GM18870 (cell line): ENCODE results near the gene C1QL3.

Experiments used
- ATAC-seq: cut with Tn5 transposase; IDR thresholded peaks from one replicate; pipeline ENCODE4 v1.9.1; 2021; ENCODE audit warnings: moderate library complexity; ENCODE audit not compliant: unreplicated experiment

Gene C1QL3

GRCh38 chr10:16521311-16522016, at the start of gene C1QL3:
C1QL3 (minus strand) TSS chr10:16521879; CDS start chr10:16521065, 814 bp downstream.
- ATAC-seq: no peak

DNA sequence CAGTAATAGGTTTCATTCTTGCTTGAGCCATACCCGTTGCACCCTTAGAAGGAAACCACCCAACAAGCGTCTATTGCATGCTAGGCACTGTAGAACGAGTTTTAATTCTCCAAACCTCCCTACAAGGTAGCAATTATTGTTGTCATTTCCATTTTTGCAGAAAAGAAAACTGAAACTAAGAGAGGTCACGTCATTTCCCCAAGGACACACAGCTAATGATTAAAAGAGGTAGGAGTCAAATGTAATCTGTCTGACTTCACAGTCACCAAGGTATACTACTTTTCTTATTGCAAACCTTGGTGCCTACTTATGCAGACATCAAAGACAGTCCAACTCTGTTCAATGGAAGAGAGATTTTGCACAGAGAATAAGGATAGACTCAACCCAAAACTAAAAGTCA, 49.1 kb upstream of the C1QL3 start:
- peak; percentile 96 for ATAC-seq

GRCh38 chr10:16566202-16566805, 44.6 kb upstream of the C1QL3 start:
- ATAC-seq: no peak

DNA sequence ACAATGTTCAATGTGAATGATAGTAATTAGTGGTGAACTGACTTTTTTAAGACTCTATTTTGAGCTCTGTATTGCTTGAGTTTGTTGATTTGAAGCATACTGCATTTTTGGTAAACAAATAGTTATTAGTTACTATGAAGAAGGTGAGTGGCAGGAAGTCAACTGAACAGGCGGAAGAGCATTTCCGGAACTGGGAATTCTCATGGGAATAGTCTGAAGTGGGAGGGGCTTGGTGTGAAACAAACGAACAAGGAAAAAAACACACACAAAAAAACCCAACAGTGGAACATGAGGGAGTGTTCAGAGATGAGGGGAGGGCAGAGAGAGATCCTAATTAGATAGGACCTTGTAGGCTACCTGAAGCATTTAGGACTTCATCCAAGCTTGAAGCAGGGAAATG, 43.9 kb upstream of the C1QL3 start:
- no peak for ATAC-seq

DNA sequence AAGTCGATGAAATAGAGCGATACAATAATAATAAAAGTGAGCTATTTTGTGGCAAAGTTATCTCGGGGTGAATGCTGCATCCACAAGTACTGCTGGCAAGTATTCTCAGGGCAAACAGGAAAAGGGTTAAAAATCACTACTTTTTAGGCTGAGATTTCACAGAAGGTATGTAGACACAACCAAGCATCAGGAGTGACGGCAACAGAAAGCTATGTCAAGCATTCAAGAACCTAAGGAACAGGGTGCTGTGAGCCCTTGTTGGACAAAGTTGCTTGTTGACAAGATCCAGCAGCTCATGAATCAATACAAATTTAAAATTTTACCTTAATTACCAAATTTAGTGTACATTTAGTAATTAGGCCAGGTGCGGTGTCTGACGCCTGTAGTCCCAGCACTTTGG, 41.2 kb upstream of the C1QL3 start:
- no peak for ATAC-seq

DNA sequence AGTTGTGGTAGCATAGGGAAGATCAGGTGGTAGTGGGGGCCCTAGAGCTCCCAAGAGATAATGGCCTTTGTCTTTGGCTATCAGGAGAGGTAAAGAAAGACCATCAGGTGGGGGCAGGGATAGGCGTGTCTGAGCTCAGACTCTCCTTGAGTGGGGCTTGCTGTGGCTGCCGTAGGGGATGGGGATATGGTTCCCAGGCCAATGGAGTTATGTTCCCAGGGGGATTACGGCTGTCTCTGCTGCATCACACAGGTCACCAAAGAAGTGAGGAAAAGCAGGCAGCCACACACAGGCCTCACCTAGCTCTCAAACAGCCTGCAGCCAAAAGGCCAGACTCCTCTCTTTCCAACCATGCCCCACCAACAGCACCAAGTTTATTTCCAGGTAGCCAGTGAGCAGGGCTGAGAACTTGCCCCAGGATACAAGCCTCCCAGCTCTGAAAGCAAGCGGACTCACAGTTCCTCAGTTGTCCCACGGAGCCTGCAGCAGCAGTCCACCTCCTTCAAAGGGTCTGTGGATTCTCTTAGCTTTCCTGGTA, 37.6 kb upstream of the C1QL3 start:
- no peak for ATAC-seq

GRCh38 chr10:16547973-16548372, 26.3 kb upstream of the C1QL3 start:
- no peak for ATAC-seq

GRCh38 chr10:16545116-16545736, 23.5 kb upstream of the C1QL3 start:
- peak; percentile 86 for ATAC-seq

DNA sequence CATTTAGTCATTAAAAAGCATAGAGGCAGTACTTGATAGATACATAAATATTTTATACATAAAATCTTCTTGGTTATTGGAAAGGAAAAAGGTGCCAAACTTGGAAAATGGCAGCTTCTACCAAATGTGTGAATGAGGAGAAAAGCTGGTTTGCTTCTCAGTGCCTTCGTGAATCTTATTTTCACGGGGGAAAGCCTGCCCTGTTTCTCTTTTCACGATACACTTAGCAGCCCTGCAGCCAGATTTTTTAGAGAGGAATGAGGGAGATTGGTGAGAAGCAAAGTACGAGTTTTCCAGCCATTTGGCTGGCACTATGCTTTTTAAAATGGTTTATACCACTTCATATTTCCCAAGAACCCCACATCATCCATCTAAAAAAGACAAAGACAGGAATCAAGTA, 22.9 kb upstream of the C1QL3 start:
- ATAC-seq: no peak

- no peak for ATAC-seq
Measured at GRCh38 chr10:16544099-16544498, 22.4 kb upstream of the C1QL3 start.

- no peak for ATAC-seq
Measured at GRCh38 chr10:16536155-16536554, 14.5 kb upstream of the C1QL3 start.

GRCh38 chr10:16529853-16530252, 8.2 kb upstream of the C1QL3 start:
- ATAC-seq: no peak

DNA sequence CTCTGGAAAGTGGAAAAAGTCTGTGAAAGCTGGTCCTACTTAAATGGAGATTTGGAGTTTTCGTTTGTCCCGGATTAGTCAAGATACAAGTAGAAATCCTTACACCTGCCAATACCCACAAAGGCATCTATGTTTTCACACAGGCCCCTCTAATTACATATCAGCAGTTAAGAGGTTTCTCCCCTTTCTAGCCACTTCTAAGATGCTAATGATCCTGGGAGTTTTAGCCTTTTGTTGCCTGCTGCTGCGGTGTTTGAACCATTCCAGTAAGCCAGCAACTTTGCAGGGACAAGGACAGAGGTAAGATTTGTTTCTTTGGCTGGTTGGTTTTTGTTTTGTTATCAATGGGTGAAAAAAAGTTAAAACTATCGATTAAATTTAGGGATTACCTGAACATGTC, 5.8 kb upstream of the C1QL3 start:
- no peak for ATAC-seq

DNA sequence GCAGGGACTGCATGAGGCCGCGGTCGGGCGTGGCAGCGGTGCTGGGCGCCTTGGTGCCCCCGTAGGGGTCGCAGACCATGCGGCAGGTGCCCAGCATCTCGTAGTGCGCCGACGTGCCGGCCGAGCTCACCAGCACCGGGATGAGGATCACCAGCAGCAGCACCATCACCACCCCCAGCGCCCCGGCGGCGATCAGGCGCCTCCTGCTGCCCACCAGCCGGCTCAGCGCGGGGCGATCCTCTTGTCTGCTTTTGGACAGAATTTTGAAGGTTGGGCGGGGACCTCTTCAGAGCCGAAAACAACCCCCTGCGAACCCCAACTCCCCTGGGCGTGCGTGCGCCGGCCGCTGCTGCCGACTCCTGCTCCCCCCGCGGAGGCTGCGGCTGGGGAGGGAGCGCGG, 779 bp downstream of the C1QL3 start:
- no peak for ATAC-seq

- ATAC-seq: no peak
Measured at GRCh38 chr10:16519908-16520861, 1.5 kb downstream of the C1QL3 start.

DNA sequence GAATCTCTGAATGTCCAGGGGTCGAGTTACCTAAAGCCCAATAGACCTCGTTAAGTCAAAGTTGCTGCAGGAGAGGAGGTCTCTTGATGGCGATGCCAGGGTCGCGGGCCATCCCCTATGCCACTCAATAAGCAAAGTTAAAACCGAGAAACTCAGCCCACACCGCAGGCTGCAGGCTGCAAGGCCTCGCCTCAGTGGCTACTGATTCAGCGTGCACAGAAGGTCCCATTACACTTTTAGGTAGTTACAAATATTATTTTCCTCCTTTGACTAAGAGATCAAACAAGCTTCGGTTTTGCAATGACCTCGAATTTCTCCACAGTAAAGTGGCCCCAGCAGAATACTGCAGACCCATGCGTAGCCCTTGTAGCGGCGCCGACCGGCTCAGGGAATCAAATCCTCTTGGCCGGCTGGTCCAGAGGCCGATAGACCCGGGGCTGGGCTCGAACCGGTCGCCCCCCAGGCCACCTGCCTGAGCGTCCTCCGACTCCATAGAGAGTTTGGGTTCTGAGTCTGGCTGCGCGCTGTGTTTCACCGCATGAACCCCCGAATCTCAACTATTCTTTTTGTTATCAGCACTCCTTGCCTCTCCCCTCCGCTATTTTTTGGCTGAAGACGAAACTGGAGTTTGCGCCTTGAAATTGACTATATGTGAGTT, 2.3 kb downstream of the C1QL3 start:
- no peak for ATAC-seq

DNA sequence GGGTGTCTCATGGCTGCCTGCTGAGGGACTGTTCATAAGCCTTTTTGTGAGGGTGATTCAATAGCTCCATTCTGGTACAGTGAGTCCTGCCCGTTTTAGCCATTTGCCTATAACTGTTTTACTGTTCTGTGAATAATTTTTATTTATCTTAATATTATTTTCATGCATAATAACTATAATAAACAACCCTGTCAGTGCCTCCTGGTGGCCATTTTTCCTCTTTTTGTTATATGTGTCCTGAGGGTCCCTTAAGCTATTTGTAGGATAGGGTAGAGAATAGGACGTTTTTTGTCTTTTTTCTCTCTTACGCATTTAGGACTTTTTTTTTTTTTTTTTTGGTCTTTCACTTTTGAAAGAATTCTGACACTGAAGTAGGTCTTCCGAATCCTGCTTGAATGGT, 2.9 kb downstream of the C1QL3 start:
- no peak for ATAC-seq

DNA sequence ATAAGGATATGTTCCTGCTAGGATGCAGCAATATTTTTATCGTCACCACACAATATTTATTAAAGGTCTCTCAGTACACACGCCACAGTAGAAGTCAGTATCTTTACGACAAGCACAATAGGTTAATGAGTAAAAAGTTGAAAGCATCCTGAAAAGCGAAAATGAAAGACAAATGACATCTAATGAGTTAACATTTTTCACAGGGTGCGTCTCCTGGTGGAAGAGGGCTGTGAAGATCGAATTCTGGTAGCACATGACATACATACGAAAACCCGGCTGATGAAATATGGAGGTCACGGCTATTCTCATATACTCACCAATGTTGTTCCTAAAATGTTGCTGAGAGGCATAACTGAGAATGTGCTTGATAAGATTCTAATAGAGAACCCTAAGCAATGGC, 10.8 kb downstream of the C1QL3 start:
- ATAC-seq: no peak

DNA sequence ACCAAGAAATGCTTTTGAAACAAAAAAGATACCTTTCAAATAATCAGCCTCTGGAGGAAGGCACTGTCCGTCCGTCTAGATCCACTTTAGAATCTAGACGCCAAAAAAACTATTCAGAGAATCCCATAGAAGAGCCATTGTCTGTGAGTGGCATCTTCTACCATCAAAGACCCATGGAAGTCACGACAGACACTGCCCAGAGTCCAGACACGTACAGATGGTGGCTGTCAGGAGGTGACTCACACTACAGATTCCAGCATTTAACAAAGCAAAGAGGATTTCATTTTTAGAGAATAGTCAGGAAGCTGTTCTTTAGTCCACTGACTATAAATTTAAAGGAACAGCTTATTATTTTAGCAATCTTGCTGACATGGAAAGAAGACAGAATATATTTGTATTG, 11.7 kb downstream of the C1QL3 start:
- ATAC-seq: no peak

DNA sequence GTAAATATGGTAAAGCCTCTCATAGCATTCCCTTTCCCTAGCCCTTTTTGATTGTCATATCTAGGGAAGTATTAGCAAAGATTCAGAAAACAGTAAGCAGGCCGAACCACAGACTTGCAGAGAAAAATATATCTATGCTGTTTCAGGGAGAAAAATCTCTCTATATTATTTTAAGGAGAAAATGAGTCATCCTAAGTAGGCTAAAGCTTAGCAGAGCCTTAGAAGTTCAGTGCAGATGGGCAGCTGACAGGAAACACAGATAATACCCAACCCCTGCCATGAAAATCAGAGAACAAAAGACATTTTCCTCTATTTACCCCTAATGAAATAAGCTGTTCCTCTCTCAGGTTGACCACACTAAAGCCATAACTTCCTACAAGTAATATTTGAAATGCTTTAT, 16.5 kb downstream of the C1QL3 start:
- ATAC-seq: no peak

DNA sequence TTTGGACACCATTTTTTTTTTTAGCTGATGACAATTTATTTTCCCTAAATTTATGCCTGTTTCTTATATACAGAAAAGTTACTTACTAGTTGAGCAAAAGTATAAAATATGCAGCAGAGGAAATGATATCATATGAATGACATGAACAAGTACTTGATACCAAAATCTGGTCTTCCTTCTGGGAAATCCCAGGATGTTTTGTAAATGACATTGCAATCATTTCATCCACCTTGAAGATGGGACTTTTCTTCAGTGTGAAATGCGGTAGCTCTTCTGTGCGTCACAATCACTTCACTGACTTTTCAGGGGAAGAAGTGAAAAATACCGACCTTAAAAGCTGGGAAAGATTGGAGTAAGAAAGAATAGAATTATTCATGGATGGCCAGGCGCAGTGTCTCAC, 23.8 kb downstream of the C1QL3 start:
- no peak for ATAC-seq
